Measurements from ENCODE around the gene POU6F2. TPM values are rescaled to one million over a fixed set of nuclear protein-coding genes. Genes with fewer than 3 reads are reported as not detected.

POU6F2 gene
- total and polyA plus RNA-seq, 9 of the 15 experiments (the other 6 are each of a cell fraction or from before 2014, with no cell fraction given) = 0.29 to 1.5 (median 0.96) TPM

- TF ChIP-seq CREB3 (tag; conservative IDR thresholded peaks at IDR 0.05; ENCODE audit: low read depth) (no peak), TFE3 (CRISPR knock-in tag; IDR thresholded peaks at IDR 0.05) (no peak), TBP (optimal IDR thresholded peaks at IDR 0.05; ENCODE audit: low read depth, low read length) (no peak), RBM22 (IDR thresholded peaks at IDR 0.05; ENCODE audit: low read depth, low read length, poor library complexity, severe bottlenecking) (no peak), ZNF449 (CRISPR knock-in tag; IDR thresholded peaks at IDR 0.05) (no peak)
Observed at GRCh38 chr7:39415091-39415787, 437.5 kb downstream of the POU6F2 start (continued).
